Activated CD4-positive, alpha-beta memory T cell treated with anti-CD3 and anti-CD28 coated beads, Interleukin-2, amount 10 ng/mL, durations not matched to agents 7 days and 5 days (primary cell): Measurements from ENCODE around the gene ACER1. TPM values are rescaled to one million over a fixed set of nuclear protein-coding genes. Genes with fewer than 3 reads are reported as not detected.

Experiments
- CTCF ChIA-PET: fragments of 350-600 bp; sonication (Branson Sonifier 250); formaldehyde crosslinking; loops from one replicate; lab custom pipeline; 2021; ENCODE audit warnings: antibody characterized with exemption, inconsistent platforms; lab: Charles Lee
- POLR2A ChIA-PET: fragments of 350-600 bp; sonication (Branson Sonifier 250); formaldehyde crosslinking; loops from one replicate; lab custom pipeline; 2021; ENCODE audit warnings: antibody characterized with exemption; lab: Charles Lee
- DNase-seq: peaks from one replicate; pipeline ENCODE4 v3.0.0-alpha.2; 2020
- H3K27ac Mint-ChIP-seq: one replicate; pipeline ENCODE4 v1.8.0; 2021; ENCODE audit warnings: mild to moderate bottlenecking, mixed read lengths
- H3K27me3 Mint-ChIP-seq: one replicate; pipeline ENCODE4 v1.8.0; 2021; ENCODE audit warnings: mixed read lengths
- H3K36me3 Mint-ChIP-seq: one replicate; pipeline ENCODE4 v1.8.0; 2021; ENCODE audit warnings: low read depth, mixed read lengths
- H3K4me1 Mint-ChIP-seq: one replicate; pipeline ENCODE4 v1.8.0; 2021; ENCODE audit warnings: mixed read lengths
- H3K4me3 Mint-ChIP-seq: one replicate; pipeline ENCODE4 v1.8.0; 2021; ENCODE audit warnings: mild to moderate bottlenecking, mixed read lengths
- H3K9me3 Mint-ChIP-seq: one replicate; pipeline ENCODE4 v1.8.0; 2021; ENCODE audit warnings: mixed read lengths
- total RNA-seq, 2 experiments: library from RNA; stranded (reverse); gene quantifications; one replicate each; pipeline ENCODE4 v1.2.3, GENCODE V29; 2021

Gene ACER1
- under 1 TPM; 0.15 to 0.30 TPM for total RNA-seq

- POLR2A ChIA-PET = no interaction called here
- no peak within 1 kb of the TSS for H3K27ac Mint-ChIP-seq
- no peak within 1 kb of the TSS for H3K4me3 Mint-ChIP-seq
- no peaks in the 10 kb centered on the region for H3K9me3 Mint-ChIP-seq
- CTCF ChIA-PET = no interaction called here
- no peaks in the 10 kb centered on the region for H3K36me3 Mint-ChIP-seq
- H3K4me1 Mint-ChIP-seq = no peaks in the 10 kb centered on the region
- H3K27me3 Mint-ChIP-seq = no peaks in the 10 kb centered on the region
- no peak for DNase-seq
Observed at GRCh38 chr19:6333439-6333838, at the start of gene ACER1. Gene ACER1, minus strand, starts transcription at chr19:6333612. Its CDS starts 61 bp downstream, at chr19:6333551.

- DNase-seq = no peak
- H3K27ac Mint-ChIP-seq = no peak overlapping the region
- peaks cover 71% of the 10 kb centered on the region for H3K36me3 Mint-ChIP-seq
- H3K9me3 Mint-ChIP-seq = no peaks in the 10 kb centered on the region
- H3K4me1 Mint-ChIP-seq = no peaks in the 10 kb centered on the region
- no peak overlapping the region for H3K4me3 Mint-ChIP-seq
- ChIA-PET CTCF (no interaction called here), POLR2A (no interaction called here)
- no peaks in the 10 kb centered on the region for H3K27me3 Mint-ChIP-seq
Observed at GRCh38 chr19:6383188-6383587, 49.8 kb upstream of the ACER1 start.

GRCh38 chr19:6381030-6381750 is 47.8 kb upstream of the ACER1 start:
- CTCF ChIA-PET = no interaction called here
- Mint-ChIP-seq H3K27me3 (no peaks in the 10 kb centered on the region), H3K4me3 (no peak overlapping the region), H3K36me3 (peaks cover 57% of the 10 kb centered on the region), H3K9me3 (no peaks in the 10 kb centered on the region), H3K27ac (no peak overlapping the region), H3K4me1 (no peaks in the 10 kb centered on the region)
- POLR2A ChIA-PET = no interaction called here
- DNase-seq = no peak

GRCh38 chr19:6379744-6380143 is 46.3 kb upstream of the ACER1 start:
- no peaks in the 10 kb centered on the region for H3K4me1 Mint-ChIP-seq
- H3K27ac Mint-ChIP-seq = no peak overlapping the region
- no peak for DNase-seq
- POLR2A ChIA-PET = no interaction called here
- H3K27me3 Mint-ChIP-seq = no peaks in the 10 kb centered on the region
- no peak overlapping the region for H3K4me3 Mint-ChIP-seq
- peaks cover 47% of the 10 kb centered on the region for H3K36me3 Mint-ChIP-seq
- CTCF ChIA-PET = no interaction called here
- no peaks in the 10 kb centered on the region for H3K9me3 Mint-ChIP-seq

- ChIA-PET POLR2A (interaction anchor here (1.2 kb wide), 1 partner anchor 15 kb away, joined by 3 read pairs; no protein-coding TSS in a partner anchor), CTCF (no interaction called here)
- Mint-ChIP-seq H3K4me1 (peaks cover 4% of the 10 kb centered on the region), H3K4me3 (no peak overlapping the region), H3K36me3 (peaks cover 39% of the 10 kb centered on the region), H3K9me3 (no peaks in the 10 kb centered on the region), H3K27me3 (no peaks in the 10 kb centered on the region), H3K27ac (no peak overlapping the region)
- DNase-seq = no peak
Observed at GRCh38 chr19:6378486-6378885, 45.1 kb upstream of the ACER1 start.

- no peak overlapping the region for H3K4me3 Mint-ChIP-seq
- H3K36me3 Mint-ChIP-seq = peaks cover 34% of the 10 kb centered on the region
- peaks cover 7% of the 10 kb centered on the region for H3K4me1 Mint-ChIP-seq
- no peak overlapping the region for H3K27ac Mint-ChIP-seq
- ChIA-PET CTCF (no interaction called here), POLR2A (interaction anchor here (1.2 to 1.4 kb wide), 2 partner anchors 16 to 474 kb away, joined by 3 to 5 read pairs; partner anchors contain the start of gene VMAC)
- H3K9me3 Mint-ChIP-seq = no peaks in the 10 kb centered on the region
- DNase-seq = no peak
- no peaks in the 10 kb centered on the region for H3K27me3 Mint-ChIP-seq
Observed at GRCh38 chr19:6378041-6378440, 44.6 kb upstream of the ACER1 start.

GRCh38 chr19:6376512-6377190 is 43.2 kb upstream of the ACER1 start:
- CTCF ChIA-PET = no interaction called here
- H3K36me3 Mint-ChIP-seq = peaks cover 26% of the 10 kb centered on the region
- H3K4me3 Mint-ChIP-seq = no peak overlapping the region
- H3K4me1 Mint-ChIP-seq = peaks cover 11% of the 10 kb centered on the region
- no peak overlapping the region for H3K27ac Mint-ChIP-seq
- POLR2A ChIA-PET = interaction anchor here (0.9 to 1.6 kb wide), 3 partner anchors 10 to 472 kb away, joined by 3 to 5 read pairs (median 3); partner anchors contain the start of genes KHSRP and VMAC
- DNase-seq = no peak
- H3K27me3 Mint-ChIP-seq = no peaks in the 10 kb centered on the region
- no peaks in the 10 kb centered on the region for H3K9me3 Mint-ChIP-seq

- H3K9me3 Mint-ChIP-seq = no peaks in the 10 kb centered on the region
- DNase-seq = no peak
- H3K27me3 Mint-ChIP-seq = no peaks in the 10 kb centered on the region
- H3K36me3 Mint-ChIP-seq = peaks cover 17% of the 10 kb centered on the region
- peaks cover 13% of the 10 kb centered on the region for H3K4me1 Mint-ChIP-seq
- ChIA-PET POLR2A (interaction anchor here (1.6 kb wide), 1 partner anchor 11 kb away, joined by 3 read pairs; no protein-coding TSS in a partner anchor), CTCF (no interaction called here)
- no peak within 1 kb of the TSS for H3K27ac Mint-ChIP-seq
- H3K4me3 Mint-ChIP-seq = no peak within 1 kb of the TSS
Observed at GRCh38 chr19:6375411-6376010, 42.1 kb upstream of the ACER1 start, which contains the start of gene PSPN. Gene PSPN, minus strand, starts transcription at chr19:6375933. Its CDS starts 84 bp downstream, at chr19:6375849.

- Mint-ChIP-seq H3K9me3 (no peaks in the 10 kb centered on the region), H3K27me3 (no peaks in the 10 kb centered on the region), H3K27ac (no peak overlapping the region), H3K4me3 (no peak overlapping the region), H3K4me1 (peaks cover 13% of the 10 kb centered on the region), H3K36me3 (peaks cover 11% of the 10 kb centered on the region)
- DNase-seq = no peak
- ChIA-PET CTCF (no interaction called here), POLR2A (no interaction called here)
Observed at GRCh38 chr19:6374711-6375410, 41.4 kb upstream of the ACER1 start.

- no peaks in the 10 kb centered on the region for H3K9me3 Mint-ChIP-seq
- ChIA-PET CTCF (no interaction called here), POLR2A (interaction anchor here (0.8 to 2.8 kb wide), 3 partner anchors 12 to 47 kb away, joined by 3 to 34 read pairs (median 15); partner anchors contain the start of genes CLPP and GTF2F1)
- H3K36me3 Mint-ChIP-seq = peaks cover 13% of the 10 kb centered on the region
- no peak for DNase-seq
- no peaks in the 10 kb centered on the region for H3K27me3 Mint-ChIP-seq
- H3K4me1 Mint-ChIP-seq = peaks cover 13% of the 10 kb centered on the region
- H3K27ac Mint-ChIP-seq = no peak overlapping the region
- no peak overlapping the region for H3K4me3 Mint-ChIP-seq
Observed at GRCh38 chr19:6374161-6374709, 40.8 kb upstream of the ACER1 start.

- Mint-ChIP-seq H3K4me1 (peaks cover 13% of the 10 kb centered on the region), H3K27me3 (no peaks in the 10 kb centered on the region), H3K9me3 (no peaks in the 10 kb centered on the region), H3K4me3 (peak overlapping the region; percentile 87), H3K27ac (peak overlapping the region; percentile 94), H3K36me3 (peaks cover 15% of the 10 kb centered on the region)
- DNase-seq = no peak
- ChIA-PET CTCF (no interaction called here), POLR2A (interaction anchor here (0.8 to 2.8 kb wide), 4 partner anchors 12 to 51 kb away, joined by 3 to 34 read pairs (median 13); partner anchors contain the start of genes CLPP, GTF2F1 and KHSRP)
Observed at GRCh38 chr19:6373813-6374108, 40.3 kb upstream of the ACER1 start.

GRCh38 chr19:6373096-6373812 is 39.8 kb upstream of the ACER1 start:
- H3K27me3 Mint-ChIP-seq = no peaks in the 10 kb centered on the region
- H3K4me3 Mint-ChIP-seq = peak overlapping the region; percentile 87
- peaks cover 14% of the 10 kb centered on the region for H3K36me3 Mint-ChIP-seq
- H3K4me1 Mint-ChIP-seq = peaks cover 13% of the 10 kb centered on the region
- ChIA-PET POLR2A (interaction anchor here (0.8 to 2.8 kb wide), 7 partner anchors 11 to 750 kb away, joined by 3 to 34 read pairs (median 9); partner anchors contain the start of genes CLPP, DENND1C, GTF2F1 and KHSRP), CTCF (interaction anchor here (0.5 to 1.4 kb wide), 7 partner anchors 12 to 1958 kb away, joined by 3 to 8 read pairs (median 3); partner anchors contain the start of genes CLPP, GPR108 and KHSRP)
- DNase-seq = peak; percentile 100
- peak overlapping the region; percentile 94 for H3K27ac Mint-ChIP-seq
- no peaks in the 10 kb centered on the region for H3K9me3 Mint-ChIP-seq
